SH-SY5Y (cell line): ENCODE data around the gene DGKH.

Source experiments
- GATA2 ChIP-seq: IDR thresholded peaks from 2 replicates; pipeline ENCODE4 v1.6.1; 2011; ENCODE audit warnings: mild to moderate bottlenecking, low read depth, low read length
- GATA3 ChIP-seq: IDR thresholded peaks from 2 replicates; pipeline ENCODE4 v1.6.1; 2011; ENCODE audit warnings: low read depth, mild to moderate bottlenecking, low read length, moderate library complexity

- TF ChIP-seq GATA2 (no peak), GATA3 (no peak)
These were observed 170.6 kb downstream of the DGKH start for GRCh38 chr13:42219051-42219450.
